SU-DHL-6 (cell line): ENCODE measurements around the gene CCDC9B.

ENCODE experiments used
- H2AFZ ChIP-seq: fragments of 200-600 bp; sonication (generic); 2 replicates; pipeline ENCODE4 v1.6.1; 2014; ENCODE audit warnings: low read depth, mild to moderate bottlenecking, moderate library complexity, mixed read lengths, antibody characterized with exemption, low read length; ENCODE audit not compliant: severe bottlenecking
- H3F3A ChIP-seq: fragments of 200-600 bp; shearing (Covaris generic); 2 replicates; pipeline ENCODE4 v1.6.0; 2016; ENCODE audit warnings: antibody characterized with exemption, mild to moderate bottlenecking; ENCODE audit not compliant: insufficient read depth
- H3K27ac ChIP-seq: fragments of 200-600 bp; sonication (generic); 2 replicates; pipeline ENCODE4 v1.5.1; 2016; ENCODE audit warnings: low read depth, mild to moderate bottlenecking, low read length, moderate library complexity, mixed read lengths
- H3K27me3 ChIP-seq: fragments of 200-600 bp; sonication (generic), shearing (Covaris generic); 2 replicates; pipeline ENCODE4 v1.6.0; 2014; ENCODE audit warnings: mild to moderate bottlenecking, low read length
- H3K36me3 ChIP-seq: fragments of 200-600 bp; sonication (generic); 2 replicates; pipeline ENCODE4 v1.6.1; 2014; ENCODE audit warnings: mild to moderate bottlenecking, low read length, mixed read lengths
- H3K4me2 ChIP-seq: fragments of 300-600, 200-600 bp; shearing (Covaris generic), sonication (generic); 2 replicates; pipeline ENCODE4 v1.6.0; 2014; ENCODE audit warnings: low read length, low read depth, mild to moderate bottlenecking; ENCODE audit not compliant: poor library complexity, severe bottlenecking
- H3K4me3 ChIP-seq: fragments of 200-600 bp; sonication (generic); 2 replicates; pipeline ENCODE4 v1.5.1; 2014; ENCODE audit warnings: antibody characterized with exemption, low read length, mild to moderate bottlenecking, mixed read lengths; ENCODE audit not compliant: insufficient read depth, poor library complexity, severe bottlenecking
- H3K79me2 ChIP-seq: fragments of 200-600 bp; sonication (generic); 2 replicates; pipeline ENCODE4 v1.6.1; 2014; ENCODE audit warnings: mild to moderate bottlenecking, low read length, moderate library complexity; ENCODE audit not compliant: insufficient read depth
- H3K9ac ChIP-seq: fragments of 200-600 bp; sonication (generic); 2 replicates; pipeline ENCODE4 v1.7.0; 2014; ENCODE audit warnings: mild to moderate bottlenecking, low read length
- H3K9me2 ChIP-seq: fragments of 200-600 bp; sonication (generic); replicated peaks from 2 replicates; pipeline ENCODE4 v1.6.1; 2014; ENCODE audit warnings: low read length; ENCODE audit not compliant: insufficient read depth
- H3K9me3 ChIP-seq: fragments of 200-600 bp; sonication (generic); 2 replicates; pipeline ENCODE4 v1.6.1; 2014; ENCODE audit warnings: low read length, mixed read lengths; ENCODE audit not compliant: insufficient read depth
- H4K20me1 ChIP-seq: fragments of 200-600 bp; sonication (generic); 2 replicates; pipeline ENCODE4 v1.6.1; 2014; ENCODE audit warnings: low read depth, mild to moderate bottlenecking, antibody characterized with exemption, low read length, moderate library complexity, mixed read lengths
- CTCF ChIP-seq: fragments of 200-600 bp; sonication (generic); IDR thresholded peaks from one replicate; pipeline ENCODE4 v1.5.1; 2017; ENCODE audit warnings: antibody characterized with exemption, mild to moderate bottlenecking, low read length, moderate library complexity; ENCODE audit not compliant: insufficient read depth, poor library complexity, severe bottlenecking
- EZH2phosphoT487 ChIP-seq: fragments of 200-600 bp; sonication (generic), shearing (Covaris generic); conservative IDR thresholded peaks from 2 replicates; pipeline ENCODE4 v1.6.1; 2018; ENCODE audit warnings: mild to moderate bottlenecking, antibody characterized with exemption, low read length, moderate library complexity, mixed read lengths

The CCDC9B gene

GRCh38 chr15:40286061-40286532, 54.6 kb downstream of the CCDC9B start:
- H3K27me3 ChIP-seq = no peaks in the 10 kb centered on the region
- H3K36me3 ChIP-seq = no peaks in the 10 kb centered on the region
- H3K9me2 ChIP-seq = no peaks in the 10 kb centered on the region
- no peaks in the 10 kb centered on the region for H4K20me1 ChIP-seq
- no peak overlapping the region for H3K4me2 ChIP-seq
- no peaks in the 10 kb centered on the region for H3K9me3 ChIP-seq
- TF ChIP-seq EZH2phosphoT487 = no peak
- TF ChIP-seq CTCF = no peak
- H3K4me3 ChIP-seq = no peak overlapping the region
- no peak overlapping the region for H2AFZ ChIP-seq
- no peak overlapping the region for H3K27ac ChIP-seq
- no peaks in the 10 kb centered on the region for H3K79me2 ChIP-seq
- H3K9ac ChIP-seq = no peak overlapping the region
- no peaks in the 10 kb centered on the region for H3F3A ChIP-seq

DNA sequence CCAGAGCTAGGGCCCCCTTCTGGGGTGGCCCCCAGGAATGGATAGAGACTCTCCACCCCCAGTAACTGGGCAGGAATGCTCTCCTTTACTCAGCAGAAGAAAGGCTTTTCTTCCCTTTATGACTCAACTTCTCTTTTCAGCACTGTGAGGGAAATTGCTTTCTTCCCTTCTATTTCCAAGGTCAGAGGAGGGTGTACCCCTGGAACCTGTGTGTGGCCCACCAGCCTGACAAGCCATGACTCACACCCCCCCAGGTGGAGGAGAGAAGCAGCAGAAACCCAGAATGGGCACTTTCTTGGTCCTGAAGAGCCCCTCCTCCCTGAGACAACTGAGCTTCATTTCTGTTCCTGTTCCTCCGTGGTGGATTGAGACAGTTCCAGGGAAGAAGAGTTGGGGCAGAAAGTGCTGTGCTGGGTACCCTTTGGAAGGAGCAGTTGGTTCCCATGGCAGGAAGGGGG, 55.2 kb downstream of the CCDC9B start:
- no peak overlapping the region for H3K4me2 ChIP-seq

DNA sequence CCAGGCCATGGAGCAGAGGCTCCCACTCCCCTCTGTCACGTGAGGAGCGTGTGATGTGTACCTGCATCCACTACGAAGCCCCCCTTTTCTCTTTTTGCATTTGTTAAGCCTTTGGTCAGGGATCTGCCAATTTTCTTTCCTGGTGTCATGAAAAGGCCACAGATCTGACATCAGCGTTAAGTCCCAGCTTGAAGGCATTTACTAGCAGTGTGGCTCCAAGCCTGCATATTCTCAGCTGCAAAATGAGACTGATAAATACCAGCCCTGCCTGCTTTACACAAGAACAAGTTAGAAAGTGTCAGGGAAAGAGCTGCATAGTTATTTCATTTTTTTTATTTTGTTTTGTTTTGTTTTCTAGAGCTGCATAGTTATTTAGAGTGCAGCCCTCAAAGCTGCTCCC, 55.6 kb downstream of the CCDC9B start:
- Histone ChIP-seq H3K9me2 (no peaks in the 10 kb centered on the region), H3K4me2 (no peak overlapping the region), H3K9ac (no peak overlapping the region), H3K79me2 (no peaks in the 10 kb centered on the region), H3F3A (no peaks in the 10 kb centered on the region), H3K9me3 (no peaks in the 10 kb centered on the region), H4K20me1 (no peaks in the 10 kb centered on the region), H2AFZ (no peak overlapping the region), H3K4me3 (no peak overlapping the region), H3K27ac (no peak overlapping the region), H3K36me3 (no peaks in the 10 kb centered on the region), H3K27me3 (no peaks in the 10 kb centered on the region)
- TF ChIP-seq EZH2phosphoT487 (no peak), CTCF (no peak)

More for the DNA sequence above, 55.2 kb downstream of the CCDC9B start:
- no peak for TF ChIP-seq EZH2phosphoT487
- no peak for TF ChIP-seq CTCF
- no peaks in the 10 kb centered on the region for H3K36me3 ChIP-seq
- no peak overlapping the region for H3K9ac ChIP-seq
- no peaks in the 10 kb centered on the region for H4K20me1 ChIP-seq
- H3K27me3 ChIP-seq = no peaks in the 10 kb centered on the region
- no peak overlapping the region for H3K27ac ChIP-seq
- no peaks in the 10 kb centered on the region for H3K9me3 ChIP-seq
- H3K9me2 ChIP-seq = no peaks in the 10 kb centered on the region
- H3F3A ChIP-seq = no peaks in the 10 kb centered on the region
- H2AFZ ChIP-seq = no peak overlapping the region
- H3K4me3 ChIP-seq = no peak overlapping the region
- no peaks in the 10 kb centered on the region for H3K79me2 ChIP-seq
